ENCODE results near the gene RAPGEF2. TPM values are rescaled to one million over a fixed set of nuclear protein-coding genes. Genes with fewer than 3 reads are reported as not detected.

RAPGEF2 gene
- total RNA-seq, 1 experiment from 2014 or later: 21.2 TPM

GRCh38 chr4:159337041-159337440 is 234.2 kb downstream of the RAPGEF2 start:
- no TSS peak for BruUV-seq (replicated peaks)
- H3F3A ChIP-seq (ENCODE audit: low read length, unreplicated experiment): no peaks in the 10 kb centered on the region
- no peak overlapping the region for H3K27ac ChIP-seq (ENCODE audit: low read length)
- H3K4me3 ChIP-seq (ENCODE audit: low read length): no peak overlapping the region
- TF ChIP-seq EZH2phosphoT487 (IDR thresholded peaks at IDR 0.05; ENCODE audit: borderline replicate concordance, low read length) (no peak), EZH2 (IDR thresholded peaks at IDR 0.05; ENCODE audit: low read length, unreplicated experiment) (no peak), CTCF (conservative IDR thresholded peaks at IDR 0.05; ENCODE audit: low read depth, low read length) (no peak)
- H2AFZ ChIP-seq (ENCODE audit: low read length): no peak overlapping the region
- no peak for DNase-seq
- no peaks in the 10 kb centered on the region for H3K79me2 ChIP-seq (ENCODE audit: low read length)
- no peak for ATAC-seq
- H4K20me1 ChIP-seq (ENCODE audit: low read length): no peaks in the 10 kb centered on the region
- ChIA-PET CTCF (no interaction called here), POLR2A (ENCODE audit: unreplicated experiment) (no interaction called here)
- H3K4me1 ChIP-seq (ENCODE audit: insufficient read depth, low read length): no peaks in the 10 kb centered on the region
- no peaks in the 10 kb centered on the region for H3K9me3 ChIP-seq (ENCODE audit: low read length)
- intact Hi-C loops (cut with micrococcal nuclease): no loop called here
- H3K9me2 ChIP-seq (replicated peaks; ENCODE audit: low read length): no peaks in the 10 kb centered on the region
- no peak overlapping the region for H3K9ac ChIP-seq (ENCODE audit: low read length)
- H3K4me2 ChIP-seq (ENCODE audit: low read length): no peak overlapping the region
- no peaks in the 10 kb centered on the region; the same call in 1 of the 2 replicates for H3K36me3 ChIP-seq (ENCODE audit: low read depth, low read length)
- no peaks in the 10 kb centered on the region for H3K27me3 ChIP-seq (ENCODE audit: low read length)

- DNase-seq (no peak), ATAC-seq (no peak)
- Histone ChIP-seq H3K9me3 (ENCODE audit: low read length) (no peaks in the 10 kb centered on the region), H3K4me2 (ENCODE audit: low read length) (no peak overlapping the region), H3F3A (ENCODE audit: low read length, unreplicated experiment) (no peaks in the 10 kb centered on the region), H3K27ac (ENCODE audit: low read length) (no peak overlapping the region), H3K9me2 (replicated peaks; ENCODE audit: low read length) (no peaks in the 10 kb centered on the region), H3K27me3 (ENCODE audit: low read length) (no peaks in the 10 kb centered on the region), H3K79me2 (ENCODE audit: low read length) (no peaks in the 10 kb centered on the region), H2AFZ (ENCODE audit: low read length) (no peak overlapping the region), H3K36me3 (ENCODE audit: low read depth, low read length) (no peaks in the 10 kb centered on the region; the same call in 1 of the 2 replicates), H3K4me3 (ENCODE audit: low read length) (no peak overlapping the region), H3K4me1 (ENCODE audit: insufficient read depth, low read length) (no peaks in the 10 kb centered on the region), H4K20me1 (ENCODE audit: low read length) (no peaks in the 10 kb centered on the region), H3K9ac (ENCODE audit: low read length) (no peak overlapping the region)
- intact Hi-C loops (cut with micrococcal nuclease): no loop called here
- BruUV-seq (replicated peaks): no TSS peak
- ChIA-PET POLR2A (ENCODE audit: unreplicated experiment) (no interaction called here), CTCF (no interaction called here)
- TF ChIP-seq EZH2 (IDR thresholded peaks at IDR 0.05; ENCODE audit: low read length, unreplicated experiment) (no peak), CTCF (conservative IDR thresholded peaks at IDR 0.05; ENCODE audit: low read depth, low read length) (no peak), EZH2phosphoT487 (IDR thresholded peaks at IDR 0.05; ENCODE audit: borderline replicate concordance, low read length) (no peak)
Measured at GRCh38 chr4:159341522-159341921, 238.6 kb downstream of the RAPGEF2 start.

- H3K4me1 ChIP-seq (ENCODE audit: insufficient read depth, low read length): no peaks in the 10 kb centered on the region
- no peak for TF ChIP-seq CTCF (conservative IDR thresholded peaks at IDR 0.05; ENCODE audit: low read depth, low read length)
- no peak for TF ChIP-seq EZH2phosphoT487 (IDR thresholded peaks at IDR 0.05; ENCODE audit: borderline replicate concordance, low read length)
- no peak for TF ChIP-seq EZH2 (IDR thresholded peaks at IDR 0.05; ENCODE audit: low read length, unreplicated experiment)
- H3K4me3 ChIP-seq (ENCODE audit: low read length): no peak overlapping the region
- no peak overlapping the region for H2AFZ ChIP-seq (ENCODE audit: low read length)
- no TSS peak for BruUV-seq (replicated peaks)
- CTCF ChIA-PET: no interaction called here
- no peak overlapping the region for H3K9ac ChIP-seq (ENCODE audit: low read length)
- H3K9me3 ChIP-seq (ENCODE audit: low read length): no peaks in the 10 kb centered on the region
- ATAC-seq: no peak
- no peak for DNase-seq
- no peak overlapping the region for H3K27ac ChIP-seq (ENCODE audit: low read length)
- intact Hi-C loops (cut with micrococcal nuclease): no loop called here
- H3K9me2 ChIP-seq (replicated peaks; ENCODE audit: low read length): no peaks in the 10 kb centered on the region
- no peaks in the 10 kb centered on the region; the same call in 1 of the 2 replicates for H3K36me3 ChIP-seq (ENCODE audit: low read depth, low read length)
- H3F3A ChIP-seq (ENCODE audit: low read length, unreplicated experiment): no peaks in the 10 kb centered on the region
- no peaks in the 10 kb centered on the region for H4K20me1 ChIP-seq (ENCODE audit: low read length)
- no peaks in the 10 kb centered on the region for H3K79me2 ChIP-seq (ENCODE audit: low read length)
- no peak overlapping the region for H3K4me2 ChIP-seq (ENCODE audit: low read length)
- H3K27me3 ChIP-seq (ENCODE audit: low read length): no peaks in the 10 kb centered on the region
- POLR2A ChIA-PET (ENCODE audit: unreplicated experiment): no interaction called here
Measured at GRCh38 chr4:159342374-159342773, 239.5 kb downstream of the RAPGEF2 start.
